Measurements from ENCODE around the gene HTD2.

The HTD2 gene

GRCh38 chr3:58332575-58333188 is 26.4 kb downstream of the HTD2 start, which contains the start of gene PXK (continued):
- TF ChIP-seq, protein P1, sequence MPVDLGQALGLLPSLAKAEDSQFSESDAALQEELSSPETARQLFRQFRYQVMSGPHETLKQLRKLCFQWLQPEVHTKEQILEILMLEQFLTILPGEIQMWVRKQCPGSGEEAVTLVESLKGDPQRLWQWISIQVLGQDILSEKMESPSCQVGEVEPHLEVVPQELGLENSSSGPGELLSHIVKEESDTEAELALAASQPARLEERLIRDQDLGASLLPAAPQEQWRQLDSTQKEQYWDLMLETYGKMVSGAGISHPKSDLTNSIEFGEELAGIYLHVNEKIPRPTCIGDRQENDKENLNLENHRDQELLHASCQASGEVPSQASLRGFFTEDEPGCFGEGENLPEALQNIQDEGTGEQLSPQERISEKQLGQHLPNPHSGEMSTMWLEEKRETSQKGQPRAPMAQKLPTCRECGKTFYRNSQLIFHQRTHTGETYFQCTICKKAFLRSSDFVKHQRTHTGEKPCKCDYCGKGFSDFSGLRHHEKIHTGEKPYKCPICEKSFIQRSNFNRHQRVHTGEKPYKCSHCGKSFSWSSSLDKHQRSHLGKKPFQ (tag by site-specific recombination; IDR thresholded peaks at IDR 0.05) = no peak
- TF ChIP-seq HOXD13 (CRISPR knock-in tag; IDR thresholded peaks at IDR 0.05; ENCODE audit: borderline replicate concordance) (no peak), ZNF223 (tag by site-specific recombination; IDR thresholded peaks at IDR 0.05) (no peak), ZBTB17 (tag by site-specific recombination; IDR thresholded peaks at IDR 0.05) (peak; percentile 62), PATZ1 (tag by site-specific recombination; IDR thresholded peaks at IDR 0.05) (peak; percentile 26; the same call in 1 of the 2 replicates), KLF10 (tag by site-specific recombination; IDR thresholded peaks at IDR 0.05) (peak; percentile 38; the same call in 1 of the 2 replicates), KLF1 (tag by site-specific recombination; IDR thresholded peaks at IDR 0.05) (no peak), ZNF280D (tag by site-specific recombination; IDR thresholded peaks at IDR 0.05) (no peak), ZBTB48 (tag by site-specific recombination; IDR thresholded peaks at IDR 0.05) (peak; percentile 76), ZNF658 (tag by site-specific recombination; IDR thresholded peaks at IDR 0.05) (no peak), ZNF132 (tag by site-specific recombination; IDR thresholded peaks at IDR 0.05; ENCODE audit: borderline replicate concordance) (no peak), ZNF23 (tag by site-specific recombination; IDR thresholded peaks at IDR 0.05; ENCODE audit: borderline replicate concordance) (no peak), ZNF830 (tag by site-specific recombination; IDR thresholded peaks at IDR 0.05; ENCODE audit: low read depth) (no peak), ZNF660 (tag by site-specific recombination; IDR thresholded peaks at IDR 0.05) (peak; percentile 89), ZNF214 (tag by site-specific recombination; IDR thresholded peaks at IDR 0.05; ENCODE audit: borderline replicate concordance) (no peak), ZNF768 (tag by site-specific recombination; IDR thresholded peaks at IDR 0.05) (peak; percentile 35; the same call in 1 of the 2 replicates), GLIS1 (tag by site-specific recombination; IDR thresholded peaks at IDR 0.05) (peak; percentile 25; the same call in 1 of the 2 replicates), ZNF747 (tag by site-specific recombination; IDR thresholded peaks at IDR 0.05) (no peak), ZNF549 (tag by site-specific recombination; IDR thresholded peaks at IDR 0.05) (0 out of 2 replicates have a peak, but pooled peaks have one; percentile 20), ZNF354C (tag by site-specific recombination; IDR thresholded peaks at IDR 0.05; ENCODE audit: borderline replicate concordance, low read depth) (no peak), ZBTB44 (tag by site-specific recombination; IDR thresholded peaks at IDR 0.05) (peak; percentile 73), MZF1 (tag by site-specific recombination; IDR thresholded peaks at IDR 0.05; ENCODE audit: borderline replicate concordance) (no peak), IKZF3 (tag by site-specific recombination; IDR thresholded peaks at IDR 0.05) (peak; percentile 80), ZNF2 (tag by site-specific recombination; IDR thresholded peaks at IDR 0.05) (no peak), SETDB1 (IDR thresholded peaks at IDR 0.05; ENCODE audit: insufficient read length, low read length) (no peak), ZNF121 (tag by site-specific recombination; IDR thresholded peaks at IDR 0.05) (no peak), ZNF16 (tag by site-specific recombination; IDR thresholded peaks at IDR 0.05; ENCODE audit: low read depth) (no peak), ZSCAN4 (tag by site-specific recombination; IDR thresholded peaks at IDR 0.05) (no peak), ZFP69B (tag by site-specific recombination; IDR thresholded peaks at IDR 0.05) (peak; percentile 33; the same call in 1 of the 2 replicates)
- TF ChIP-seq, protein P2, sequence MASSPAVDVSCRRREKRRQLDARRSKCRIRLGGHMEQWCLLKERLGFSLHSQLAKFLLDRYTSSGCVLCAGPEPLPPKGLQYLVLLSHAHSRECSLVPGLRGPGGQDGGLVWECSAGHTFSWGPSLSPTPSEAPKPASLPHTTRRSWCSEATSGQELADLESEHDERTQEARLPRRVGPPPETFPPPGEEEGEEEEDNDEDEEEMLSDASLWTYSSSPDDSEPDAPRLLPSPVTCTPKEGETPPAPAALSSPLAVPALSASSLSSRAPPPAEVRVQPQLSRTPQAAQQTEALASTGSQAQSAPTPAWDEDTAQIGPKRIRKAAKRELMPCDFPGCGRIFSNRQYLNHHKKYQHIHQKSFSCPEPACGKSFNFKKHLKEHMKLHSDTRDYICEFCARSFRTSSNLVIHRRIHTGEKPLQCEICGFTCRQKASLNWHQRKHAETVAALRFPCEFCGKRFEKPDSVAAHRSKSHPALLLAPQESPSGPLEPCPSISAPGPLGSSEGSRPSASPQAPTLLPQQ (tag by site-specific recombination; IDR thresholded peaks at IDR 0.05) = peak; percentile 70

Data from HEK293 (cell line).